HEK293 (cell line): ENCODE results near the gene SAFB.

Experiments used
- GFI1B ChIP-seq: fragments of 450-650 bp; formaldehyde crosslinking; IDR thresholded peaks from 2 replicates; pipeline ENCODE4 v1.5.1; 2016; ENCODE audit warnings: missing biosample characterization, missing genetic modification characterization
- GLI2 ChIP-seq: fragments of 450-650 bp; formaldehyde crosslinking; IDR thresholded peaks from 2 replicates; pipeline ENCODE4; 2017; ENCODE audit warnings: missing biosample characterization, missing genetic modification characterization, low read depth, borderline replicate concordance
- KLF10 ChIP-seq: fragments of 450-650 bp; IDR thresholded peaks from 2 replicates; pipeline ENCODE4 v1.5.1; 2018; ENCODE audit warnings: missing biosample characterization, mild to moderate bottlenecking, missing genetic modification characterization
- KLF16 ChIP-seq: fragments of 450-650 bp; formaldehyde crosslinking; IDR thresholded peaks from 2 replicates; pipeline ENCODE4 v1.5.1; 2017; ENCODE audit warnings: missing biosample characterization, missing genetic modification characterization
- OSR2 ChIP-seq: fragments of 450-650 bp; formaldehyde crosslinking; IDR thresholded peaks from 2 replicates; pipeline ENCODE4 v1.5.1; 2016; ENCODE audit warnings: missing biosample characterization, missing genetic modification characterization
- OVOL3 ChIP-seq: fragments of 450-650 bp; formaldehyde crosslinking; IDR thresholded peaks from 2 replicates; pipeline ENCODE4 v1.5.1; 2016; ENCODE audit warnings: missing biosample characterization, missing genetic modification characterization
- PRDM4 ChIP-seq: fragments of 450-650 bp; formaldehyde crosslinking; IDR thresholded peaks from 2 replicates; pipeline ENCODE4 v1.5.1; 2017; ENCODE audit warnings: missing biosample characterization, missing genetic modification characterization
- RBAK ChIP-seq: fragments of 450-650 bp; formaldehyde crosslinking; IDR thresholded peaks from 2 replicates; pipeline ENCODE4 v1.5.1; 2016; ENCODE audit warnings: missing biosample characterization, missing genetic modification characterization
- REPIN1 ChIP-seq: fragments of 450-650 bp; formaldehyde crosslinking; IDR thresholded peaks from 2 replicates; pipeline ENCODE4 v1.5.1; 2017; ENCODE audit warnings: missing biosample characterization, missing genetic modification characterization, low read depth
- SCRT2 ChIP-seq: fragments of 450-650 bp; formaldehyde crosslinking; IDR thresholded peaks from 2 replicates; pipeline ENCODE4 v1.5.1; 2016; ENCODE audit warnings: missing biosample characterization, missing genetic modification characterization
- YY1 ChIP-seq: fragments of 450-650 bp; formaldehyde crosslinking; IDR thresholded peaks from 2 replicates; pipeline ENCODE4 v1.5.1; 2018; ENCODE audit warnings: missing biosample characterization, missing genetic modification characterization
- ZBTB21 ChIP-seq: fragments of 450-650 bp; formaldehyde crosslinking; IDR thresholded peaks from 2 replicates; pipeline ENCODE4 v1.5.1; 2017; ENCODE audit warnings: missing biosample characterization, missing genetic modification characterization
- ZBTB8A ChIP-seq: fragments of 450-650 bp; formaldehyde crosslinking; IDR thresholded peaks from 2 replicates; pipeline ENCODE4 v1.5.1; 2016; ENCODE audit warnings: missing biosample characterization, missing genetic modification characterization
- ZFHX2 ChIP-seq: fragments of 450-650 bp; formaldehyde crosslinking; conservative IDR thresholded peaks from 2 replicates; pipeline ENCODE4 v1.5.1; 2016; ENCODE audit warnings: missing biosample characterization, missing genetic modification characterization
- ZNF114 ChIP-seq: fragments of 450-650 bp; formaldehyde crosslinking; IDR thresholded peaks from 2 replicates; pipeline ENCODE4 v1.5.0; 2017; ENCODE audit warnings: missing biosample characterization, missing genetic modification characterization
- ZNF138 ChIP-seq: fragments of 450-650 bp; formaldehyde crosslinking; IDR thresholded peaks from 2 replicates; pipeline ENCODE4 v1.5.1; 2016; ENCODE audit warnings: missing biosample characterization, missing genetic modification characterization, borderline replicate concordance
- ZNF140 ChIP-seq: fragments of 450-650 bp; formaldehyde crosslinking; IDR thresholded peaks from 2 replicates; pipeline ENCODE4 v1.5.1; 2016; ENCODE audit warnings: missing biosample characterization, missing genetic modification characterization
- ZNF146 ChIP-seq: fragments of 450-650 bp; formaldehyde crosslinking; IDR thresholded peaks from 2 replicates; pipeline ENCODE4 v1.5.1; 2016; ENCODE audit warnings: missing biosample characterization, missing genetic modification characterization
- ZNF16 ChIP-seq: fragments of 450-650 bp; formaldehyde crosslinking; IDR thresholded peaks from 2 replicates; pipeline ENCODE4 v1.5.1; 2016; ENCODE audit warnings: low read depth, missing biosample characterization, missing genetic modification characterization
- ZNF214 ChIP-seq: fragments of 450-650 bp; formaldehyde crosslinking; IDR thresholded peaks from 2 replicates; pipeline ENCODE4 v1.5.1; 2017; ENCODE audit warnings: missing biosample characterization, mild to moderate bottlenecking, missing genetic modification characterization, borderline replicate concordance
- ZNF223 ChIP-seq: fragments of 450-650 bp; formaldehyde crosslinking; IDR thresholded peaks from 2 replicates; pipeline ENCODE4 v1.5.1; 2016; ENCODE audit warnings: missing biosample characterization, missing genetic modification characterization
- ZNF292 ChIP-seq: fragments of 450-650 bp; formaldehyde crosslinking; IDR thresholded peaks from 2 replicates; pipeline ENCODE4 v1.5.1; 2016; ENCODE audit warnings: low read depth, missing biosample characterization, missing genetic modification characterization, borderline replicate concordance
- ZNF311 ChIP-seq: fragments of 450-650 bp; formaldehyde crosslinking; IDR thresholded peaks from 2 replicates; pipeline ENCODE4 v1.5.1; 2017; ENCODE audit warnings: missing biosample characterization, missing genetic modification characterization, borderline replicate concordance
- ZNF391 ChIP-seq: fragments of 450-650 bp; formaldehyde crosslinking; IDR thresholded peaks from 2 replicates; pipeline ENCODE4 v1.5.1; 2016; ENCODE audit warnings: low read depth, missing biosample characterization, missing genetic modification characterization, borderline replicate concordance
- ZNF426 ChIP-seq: fragments of 450-650 bp; formaldehyde crosslinking; IDR thresholded peaks from 2 replicates; pipeline ENCODE4 v1.5.1; 2017; ENCODE audit warnings: missing biosample characterization, missing genetic modification characterization, mild to moderate bottlenecking, inconsistent platforms, moderate library complexity
- ZNF48 ChIP-seq: fragments of 450-650 bp; formaldehyde crosslinking; IDR thresholded peaks from 2 replicates; pipeline ENCODE4 v1.5.1; 2016; ENCODE audit warnings: missing biosample characterization, missing genetic modification characterization
- ZNF513 ChIP-seq: fragments of 450-650 bp; IDR thresholded peaks from 2 replicates; pipeline ENCODE4 v1.5.1; 2018; ENCODE audit warnings: missing biosample characterization, missing genetic modification characterization
- ZNF514 ChIP-seq: fragments of 450-650 bp; formaldehyde crosslinking; IDR thresholded peaks from 2 replicates; pipeline ENCODE4 v1.5.1; 2016; ENCODE audit warnings: missing biosample characterization, missing genetic modification characterization
- ZNF521 ChIP-seq: fragments of 450-650 bp; formaldehyde crosslinking; IDR thresholded peaks from 2 replicates; pipeline ENCODE4 v1.5.1; 2017; ENCODE audit warnings: missing biosample characterization, mild to moderate bottlenecking, missing genetic modification characterization
- ZNF555 ChIP-seq: fragments of 450-650 bp; formaldehyde crosslinking; conservative IDR thresholded peaks from 2 replicates; pipeline ENCODE4 v1.5.1; 2017; ENCODE audit warnings: missing biosample characterization, mild to moderate bottlenecking, missing genetic modification characterization, inconsistent platforms
- ZNF561 ChIP-seq: fragments of 450-650 bp; IDR thresholded peaks from 2 replicates; pipeline ENCODE4 v1.5.1; 2018; ENCODE audit warnings: missing biosample characterization, missing genetic modification characterization, borderline replicate concordance
- ZNF629 ChIP-seq: fragments of 450-650 bp; formaldehyde crosslinking; IDR thresholded peaks from 2 replicates; pipeline ENCODE4 v1.5.1; 2017; ENCODE audit warnings: missing biosample characterization, missing genetic modification characterization
- ZNF704 ChIP-seq: fragments of 450-650 bp; formaldehyde crosslinking; IDR thresholded peaks from 2 replicates; pipeline ENCODE4 v1.5.1; 2016; ENCODE audit warnings: missing biosample characterization, missing genetic modification characterization
- ZNF785 ChIP-seq: fragments of 450-650 bp; formaldehyde crosslinking; IDR thresholded peaks from 2 replicates; pipeline ENCODE4 v1.5.1; 2016; ENCODE audit warnings: missing biosample characterization, missing genetic modification characterization
- TF ChIP-seq, protein P1 (sequence below): fragments of 450-650 bp; formaldehyde crosslinking; IDR thresholded peaks from 2 replicates; pipeline ENCODE4 v1.5.1; 2016; ENCODE audit warnings: missing biosample characterization, missing genetic modification characterization
- TF ChIP-seq, protein P2 (sequence below): fragments of 450-650 bp; formaldehyde crosslinking; IDR thresholded peaks from 2 replicates; pipeline ENCODE4 v1.5.1; 2016; ENCODE audit warnings: missing biosample characterization, missing genetic modification characterization

The SAFB gene

GRCh38 chr19:5695649-5696195 lies 72.8 kb downstream of the SAFB start (continued):
- TF ChIP-seq OSR2 (tag by site-specific recombination) (no peak), PRDM4 (tag by site-specific recombination) (peak; percentile 55; the same call in 1 of the 2 replicates), KLF10 (tag by site-specific recombination) (no peak), ZNF114 (tag by site-specific recombination) (no peak), ZBTB8A (tag by site-specific recombination) (no peak), ZNF214 (tag by site-specific recombination) (no peak), ZNF146 (tag by site-specific recombination) (no peak), ZNF513 (tag by site-specific recombination) (no peak), ZNF48 (tag by site-specific recombination) (no peak), ZNF223 (no peak), ZNF292 (no peak), ZNF555 (tag by site-specific recombination) (no peak), ZNF514 (tag by site-specific recombination) (no peak), ZNF426 (tag by site-specific recombination) (no peak), ZNF140 (no peak), YY1 (no peak), ZNF704 (no peak), ZNF16 (tag by site-specific recombination) (no peak), KLF16 (tag by site-specific recombination) (no peak), ZNF311 (tag by site-specific recombination) (no peak), OVOL3 (tag by site-specific recombination) (no peak), ZNF785 (tag by site-specific recombination) (no peak), GFI1B (tag by site-specific recombination) (no peak), RBAK (tag by site-specific recombination) (no peak), ZNF561 (no peak), SCRT2 (no peak), GLI2 (tag by site-specific recombination) (no peak), ZBTB21 (tag by site-specific recombination) (no peak), ZNF391 (tag by site-specific recombination) (no peak), ZNF138 (tag by site-specific recombination) (no peak), REPIN1 (tag by site-specific recombination) (no peak), ZFHX2 (tag by site-specific recombination) (peak; percentile 46), ZNF629 (tag by site-specific recombination) (0 out of 2 replicates have a peak, but pooled peaks have one; percentile 21), ZNF521 (no peak)
- TF ChIP-seq, protein P1, sequence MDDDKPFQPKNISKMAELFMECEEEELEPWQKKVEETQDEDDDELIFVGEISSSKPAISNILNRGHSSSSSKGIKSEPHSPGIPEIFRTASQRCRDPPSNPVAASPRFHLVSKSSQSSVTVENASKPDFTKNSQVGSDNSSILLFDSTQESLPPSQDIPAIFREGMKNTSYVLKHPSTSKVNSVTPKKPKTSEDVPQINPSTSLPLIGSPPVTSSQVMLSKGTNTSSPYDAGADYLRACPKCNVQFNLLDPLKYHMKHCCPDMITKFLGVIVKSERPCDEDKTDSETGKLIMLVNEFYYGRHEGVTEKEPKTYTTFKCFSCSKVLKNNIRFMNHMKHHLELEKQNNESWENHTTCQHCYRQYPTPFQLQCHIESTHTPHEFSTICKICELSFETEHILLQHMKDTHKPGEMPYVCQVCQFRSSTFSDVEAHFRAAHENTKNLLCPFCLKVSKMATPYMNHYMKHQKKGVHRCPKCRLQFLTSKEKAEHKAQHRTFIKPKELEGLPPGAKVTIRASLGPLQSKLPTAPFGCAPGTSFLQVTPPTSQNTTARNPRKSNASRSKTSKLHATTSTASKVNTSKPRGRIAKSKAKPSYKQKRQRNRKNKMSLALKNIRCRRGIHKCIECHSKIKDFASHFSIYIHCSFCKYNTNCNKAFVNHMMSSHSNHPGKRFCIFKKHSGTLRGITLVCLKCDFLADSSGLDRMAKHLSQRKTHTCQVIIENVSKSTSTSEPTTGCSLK, result no peak
- TF ChIP-seq, protein P2, sequence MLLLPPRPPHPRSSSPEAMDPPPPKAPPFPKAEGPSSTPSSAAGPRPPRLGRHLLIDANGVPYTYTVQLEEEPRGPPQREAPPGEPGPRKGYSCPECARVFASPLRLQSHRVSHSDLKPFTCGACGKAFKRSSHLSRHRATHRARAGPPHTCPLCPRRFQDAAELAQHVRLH, result no peak
